ENCODE results near the gene MAML3. TPM values are rescaled to one million over a fixed set of nuclear protein-coding genes. Genes with fewer than 3 reads are reported as not detected.

MAML3 gene
- total RNA-seq, 1 donor, result 0.72 TPM

DNA sequence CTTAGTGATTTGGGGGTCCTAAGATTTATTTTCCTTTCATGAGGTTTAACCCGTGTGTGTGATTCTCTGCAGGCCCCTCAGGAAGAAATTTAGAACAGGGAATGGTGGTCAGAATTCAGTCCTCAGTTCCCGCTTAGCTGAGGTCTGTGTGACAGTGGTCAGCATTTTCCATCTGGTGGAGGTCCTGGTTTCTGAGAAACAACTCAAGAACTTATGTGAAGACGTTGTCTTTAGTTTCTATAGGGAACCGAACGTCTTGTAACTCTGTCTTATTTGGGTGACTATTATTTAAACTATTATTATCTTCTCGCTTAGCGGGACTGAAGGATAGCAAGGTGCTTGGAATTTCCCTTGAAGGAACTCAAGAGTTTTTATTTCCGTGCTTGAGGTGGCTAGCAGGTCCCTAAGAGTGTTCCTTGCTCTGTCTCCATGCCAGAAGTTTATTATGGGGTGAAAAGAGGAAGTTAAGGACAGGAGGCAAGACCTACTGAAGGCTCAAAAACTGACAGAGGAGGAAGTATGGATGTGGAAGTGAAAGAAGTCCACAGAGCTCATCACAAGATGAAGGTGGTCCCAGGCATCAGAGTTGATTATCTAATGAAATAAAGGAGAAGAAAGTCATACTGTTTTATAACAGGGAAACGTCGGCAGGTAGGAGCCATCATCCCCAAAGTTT is 479.0 kb downstream of the MAML3 start:
- Histone ChIP-seq H3K9me3 (ENCODE audit: low read depth, low read length) (no peaks in the 10 kb centered on the region), H3K4me3 (ENCODE audit: insufficient read depth, low read length) (no peak overlapping the region), H3K4me1 (ENCODE audit: insufficient read depth, low read length) (no peaks in the 10 kb centered on the region), H3K79me2 (ENCODE audit: insufficient read depth, low read length) (no peaks in the 10 kb centered on the region), H3K4me2 (ENCODE audit: insufficient read depth, low read length) (no peak overlapping the region), H3K36me3 (ENCODE audit: insufficient read depth, low read length) (no peaks in the 10 kb centered on the region), H3K27ac (ENCODE audit: low read depth, low read length) (no peak overlapping the region), H3K27me3 (ENCODE audit: insufficient read depth, low read length) (no peaks in the 10 kb centered on the region), H2AFZ (ENCODE audit: low read length) (no peak overlapping the region), H4K20me1 (ENCODE audit: insufficient read depth, low read length) (no peaks in the 10 kb centered on the region)
- no peak for DNase-seq (ENCODE audit: insufficient read length, low spot score, missing footprints)
- TF ChIP-seq CTCF (IDR thresholded peaks at IDR 0.05; ENCODE audit: extremely low read depth, low read depth, low read length), result no peak

GRCh38 chr4:139672732-139673131 is 481.3 kb downstream of the MAML3 start:
- Histone ChIP-seq H3K4me3 (ENCODE audit: insufficient read depth, low read length) (no peak overlapping the region), H3K4me2 (ENCODE audit: insufficient read depth, low read length) (no peak overlapping the region), H3K27me3 (ENCODE audit: insufficient read depth, low read length) (no peaks in the 10 kb centered on the region), H3K79me2 (ENCODE audit: insufficient read depth, low read length) (no peaks in the 10 kb centered on the region), H3K36me3 (ENCODE audit: insufficient read depth, low read length) (no peaks in the 10 kb centered on the region), H3K27ac (ENCODE audit: low read depth, low read length) (no peak overlapping the region), H4K20me1 (ENCODE audit: insufficient read depth, low read length) (no peaks in the 10 kb centered on the region), H3K4me1 (ENCODE audit: insufficient read depth, low read length) (no peaks in the 10 kb centered on the region), H2AFZ (ENCODE audit: low read length) (no peak overlapping the region), H3K9me3 (ENCODE audit: low read depth, low read length) (no peaks in the 10 kb centered on the region)
- no peak for TF ChIP-seq CTCF (IDR thresholded peaks at IDR 0.05; ENCODE audit: extremely low read depth, low read depth, low read length)
- no peak for DNase-seq (ENCODE audit: insufficient read length, low spot score, missing footprints)

DNA sequence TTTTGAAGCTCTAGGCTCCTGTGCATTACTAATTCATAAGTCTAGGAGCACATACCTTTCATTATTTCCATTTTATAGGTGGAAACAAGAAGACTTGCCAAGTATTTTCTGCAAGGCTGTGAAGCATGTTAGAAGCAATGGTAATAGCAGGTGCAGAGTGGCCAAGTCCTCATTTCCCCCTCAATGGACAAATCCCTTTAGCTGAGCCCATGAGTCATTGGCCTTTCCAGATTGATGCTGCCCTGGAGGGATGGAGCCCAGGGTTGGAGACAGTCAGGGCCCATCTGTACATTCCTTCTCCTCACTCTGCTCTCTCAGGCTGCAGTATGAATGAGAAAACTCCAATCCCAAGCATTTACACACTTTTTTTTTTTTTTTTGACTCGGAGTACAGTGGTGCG is 481.8 kb downstream of the MAML3 start:
- no peaks in the 10 kb centered on the region for H3K27me3 ChIP-seq (ENCODE audit: insufficient read depth, low read length)
- H3K27ac ChIP-seq (ENCODE audit: low read depth, low read length), result no peak overlapping the region
- H3K79me2 ChIP-seq (ENCODE audit: insufficient read depth, low read length), result no peaks in the 10 kb centered on the region
- H3K36me3 ChIP-seq (ENCODE audit: insufficient read depth, low read length), result no peaks in the 10 kb centered on the region
- no peak for TF ChIP-seq CTCF (IDR thresholded peaks at IDR 0.05; ENCODE audit: extremely low read depth, low read depth, low read length)
- H3K4me2 ChIP-seq (ENCODE audit: insufficient read depth, low read length), result no peak overlapping the region
- H3K4me1 ChIP-seq (ENCODE audit: insufficient read depth, low read length), result no peaks in the 10 kb centered on the region
- no peaks in the 10 kb centered on the region for H3K9me3 ChIP-seq (ENCODE audit: low read depth, low read length)
- DNase-seq (ENCODE audit: insufficient read length, low spot score, missing footprints), result no peak
- H2AFZ ChIP-seq (ENCODE audit: low read length), result no peak overlapping the region
- no peak overlapping the region for H3K4me3 ChIP-seq (ENCODE audit: insufficient read depth, low read length)
- no peaks in the 10 kb centered on the region for H4K20me1 ChIP-seq (ENCODE audit: insufficient read depth, low read length)

- no peaks in the 10 kb centered on the region for H3K9me3 ChIP-seq (ENCODE audit: low read depth, low read length)
- H3K4me2 ChIP-seq (ENCODE audit: insufficient read depth, low read length), result no peak overlapping the region
- no peaks in the 10 kb centered on the region for H4K20me1 ChIP-seq (ENCODE audit: insufficient read depth, low read length)
- H3K36me3 ChIP-seq (ENCODE audit: insufficient read depth, low read length), result no peaks in the 10 kb centered on the region
- H3K27ac ChIP-seq (ENCODE audit: low read depth, low read length), result no peak overlapping the region
- no peaks in the 10 kb centered on the region for H3K79me2 ChIP-seq (ENCODE audit: insufficient read depth, low read length)
- no peak overlapping the region for H3K4me3 ChIP-seq (ENCODE audit: insufficient read depth, low read length)
- H3K27me3 ChIP-seq (ENCODE audit: insufficient read depth, low read length), result no peaks in the 10 kb centered on the region
- H2AFZ ChIP-seq (ENCODE audit: low read length), result no peak overlapping the region
- no peak for TF ChIP-seq CTCF (IDR thresholded peaks at IDR 0.05; ENCODE audit: extremely low read depth, low read depth, low read length)
- DNase-seq (ENCODE audit: insufficient read length, low spot score, missing footprints), result no peak
- H3K4me1 ChIP-seq (ENCODE audit: insufficient read depth, low read length), result no peaks in the 10 kb centered on the region
These were observed 483.2 kb downstream of the MAML3 start for GRCh38 chr4:139670775-139671174.

Data from osteoblast (primary cell).